NCI-H1417 treated with DMSO at 0.1 percent for 48 hours (cell line): ENCODE results near the gene OPRL1.

Experiments used
- DNase-seq: peaks from one replicate; lab custom pipeline; 2025; lab: John Stamatoyannopoulos, UW

Gene OPRL1

GRCh38 chr20:64042054-64042781 lies 37.7 kb upstream of the OPRL1 start:
- no peak for DNase-seq

- DNase-seq, result no peak
Measured at GRCh38 chr20:64043768-64044167, 36.1 kb upstream of the OPRL1 start.

- no peak for DNase-seq
Measured at GRCh38 chr20:64044484-64045247, 35.2 kb upstream of the OPRL1 start.

- DNase-seq, result no peak
Measured at GRCh38 chr20:64045346-64046011, 34.4 kb upstream of the OPRL1 start.

- DNase-seq, result no peak
Measured at GRCh38 chr20:64047046-64047389, 32.9 kb upstream of the OPRL1 start.

- no peak for DNase-seq
Measured at GRCh38 chr20:64047968-64048401, 31.9 kb upstream of the OPRL1 start.

GRCh38 chr20:64048402-64049044 lies 31.4 kb upstream of the OPRL1 start:
- DNase-seq, result no peak

GRCh38 chr20:64049060-64049877 lies 30.6 kb upstream of the OPRL1 start, which contains the start of gene SOX18:
SOX18 (minus strand) TSS chr20:64049639; CDS start chr20:64049516, 123 bp downstream.
- no peak for DNase-seq

GRCh38 chr20:64049878-64050260 lies 30.0 kb upstream of the OPRL1 start:
- DNase-seq, result no peak

- no peak for DNase-seq
Measured at GRCh38 chr20:64050261-64051032, 29.4 kb upstream of the OPRL1 start.

GRCh38 chr20:64051033-64051452 lies 28.8 kb upstream of the OPRL1 start:
- no peak for DNase-seq

- DNase-seq, result no peak
Measured at GRCh38 chr20:64051561-64052325, 28.1 kb upstream of the OPRL1 start.

- no peak for DNase-seq
Measured at GRCh38 chr20:64052326-64052722, 27.6 kb upstream of the OPRL1 start.

- no peak for DNase-seq
Measured at GRCh38 chr20:64052987-64053840, 26.7 kb upstream of the OPRL1 start.

GRCh38 chr20:64053841-64054661 lies 25.8 kb upstream of the OPRL1 start:
- DNase-seq, result no peak

- DNase-seq, result no peak
Measured at GRCh38 chr20:64055396-64055892, 24.4 kb upstream of the OPRL1 start.

- no peak for DNase-seq
Measured at GRCh38 chr20:64055893-64056638, 23.8 kb upstream of the OPRL1 start.

- no peak for DNase-seq
Measured at GRCh38 chr20:64056639-64056888, 23.3 kb upstream of the OPRL1 start.
